Ishikawa (cell line): Measurements from ENCODE around the gene CHRD.

Experiments used
- CEBPB ChIP-seq: IDR thresholded peaks from 2 replicates; pipeline ENCODE4 v1.6.1; 2012
- CREB1 ChIP-seq: IDR thresholded peaks from 2 replicates; pipeline ENCODE4 v1.6.1; 2012; ENCODE audit warnings: low read depth
- EGR1 ChIP-seq: IDR thresholded peaks from 2 replicates; pipeline ENCODE4 v1.6.1; 2012
- EP300 ChIP-seq: IDR thresholded peaks from 2 replicates; pipeline ENCODE4 v1.6.1; 2012; ENCODE audit warnings: borderline replicate concordance
- FOXM1 ChIP-seq: IDR thresholded peaks from 2 replicates; pipeline ENCODE4 v1.6.1; 2012; ENCODE audit warnings: low read depth, borderline replicate concordance
- NFIC ChIP-seq: IDR thresholded peaks from 2 replicates; pipeline ENCODE4 v1.6.1; 2012
- RAD21 ChIP-seq: IDR thresholded peaks from 2 replicates; pipeline ENCODE4 v1.6.1; 2012; ENCODE audit warnings: low read depth
- TAF1 ChIP-seq: IDR thresholded peaks from 2 replicates; pipeline ENCODE4 v1.6.1; 2012; ENCODE audit warnings: low read depth, mild to moderate bottlenecking
- TCF12 ChIP-seq: IDR thresholded peaks from 2 replicates; pipeline ENCODE4 v1.6.1; 2012; ENCODE audit warnings: low read depth
- TEAD4 ChIP-seq: IDR thresholded peaks from 2 replicates; pipeline ENCODE4 v1.6.1; 2012
- YY1 ChIP-seq: IDR thresholded peaks from 2 replicates; pipeline ENCODE4 v1.6.1; 2012; ENCODE audit warnings: low read depth
- ZBTB7A ChIP-seq: IDR thresholded peaks from 2 replicates; pipeline ENCODE4 v1.6.1; 2012; ENCODE audit warnings: low read depth
- TF ChIP-seq, protein P1 (sequence below): IDR thresholded peaks from 2 replicates; pipeline ENCODE4 v1.6.1; 2012
- TF ChIP-seq, protein P2 (sequence below): IDR thresholded peaks from 2 replicates; pipeline ENCODE4 v1.6.1; 2012
- TF ChIP-seq, protein P3 (sequence below): IDR thresholded peaks from 2 replicates; pipeline ENCODE4 v1.6.1; 2012; ENCODE audit warnings: low read depth, mild to moderate bottlenecking

CHRD gene

DNA sequence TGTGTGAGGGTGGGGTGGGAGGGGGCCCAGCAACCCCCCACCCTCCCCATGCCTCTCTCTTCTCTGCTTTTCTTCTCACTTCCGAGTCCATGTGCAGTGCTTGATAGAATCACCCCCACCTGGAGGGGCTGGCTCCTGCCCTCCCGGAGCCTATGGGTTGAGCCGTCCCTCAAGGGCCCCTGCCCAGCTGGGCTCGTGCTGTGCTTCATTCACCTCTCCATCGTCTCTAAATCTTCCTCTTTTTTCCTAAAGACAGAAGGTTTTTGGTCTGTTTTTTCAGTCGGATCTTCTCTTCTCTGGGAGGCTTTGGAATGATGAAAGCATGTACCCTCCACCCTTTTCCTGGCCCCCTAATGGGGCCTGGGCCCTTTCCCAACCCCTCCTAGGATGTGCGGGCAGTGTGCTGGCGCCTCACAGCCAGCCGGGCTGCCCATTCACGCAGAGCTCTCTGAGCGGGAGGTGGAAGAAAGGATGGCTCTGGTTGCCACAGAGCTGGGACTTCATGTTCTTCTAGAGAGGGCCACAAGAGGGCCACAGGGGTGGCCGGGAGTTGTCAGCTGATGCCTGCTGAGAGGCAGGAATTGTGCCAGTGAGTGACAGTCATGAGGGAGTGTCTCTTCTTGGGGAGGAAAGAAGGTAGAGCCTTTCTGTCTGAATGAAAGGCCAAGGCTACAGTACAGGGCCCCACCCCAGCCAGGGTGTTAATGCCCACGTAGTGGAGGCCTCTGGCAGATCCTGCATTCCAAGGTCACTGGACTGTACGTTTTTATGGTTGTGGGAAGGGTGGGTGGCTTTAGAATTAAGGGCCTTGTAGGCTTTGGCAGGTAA lies 34.3 kb upstream of the CHRD start:
- TF ChIP-seq CEBPB (0 out of 2 replicates have a peak, but pooled peaks have one; percentile 29), TCF12 (peak; percentile 54; the same call in 1 of the 2 replicates), CREB1 (no peak; the same call in 1 of the 2 replicates), TAF1 (no peak), YY1 (no peak), ZBTB7A (peak; percentile 42; the same call in 1 of the 2 replicates), RAD21 (peak; percentile 54), EGR1 (no peak), NFIC (peak; percentile 77), TEAD4 (peak; percentile 91), EP300 (peak; percentile 22; the same call in 1 of the 2 replicates), FOXM1 (peak; percentile 47)
- TF ChIP-seq, protein P1, sequence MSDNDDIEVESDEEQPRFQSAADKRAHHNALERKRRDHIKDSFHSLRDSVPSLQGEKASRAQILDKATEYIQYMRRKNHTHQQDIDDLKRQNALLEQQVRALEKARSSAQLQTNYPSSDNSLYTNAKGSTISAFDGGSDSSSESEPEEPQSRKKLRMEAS = peak; percentile 70
- TF ChIP-seq, protein P2, sequence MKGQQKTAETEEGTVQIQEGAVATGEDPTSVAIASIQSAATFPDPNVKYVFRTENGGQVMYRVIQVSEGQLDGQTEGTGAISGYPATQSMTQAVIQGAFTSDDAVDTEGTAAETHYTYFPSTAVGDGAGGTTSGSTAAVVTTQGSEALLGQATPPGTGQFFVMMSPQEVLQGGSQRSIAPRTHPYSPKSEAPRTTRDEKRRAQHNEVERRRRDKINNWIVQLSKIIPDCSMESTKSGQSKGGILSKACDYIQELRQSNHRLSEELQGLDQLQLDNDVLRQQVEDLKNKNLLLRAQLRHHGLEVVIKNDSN = peak; percentile 87
- TF ChIP-seq, protein P3, sequence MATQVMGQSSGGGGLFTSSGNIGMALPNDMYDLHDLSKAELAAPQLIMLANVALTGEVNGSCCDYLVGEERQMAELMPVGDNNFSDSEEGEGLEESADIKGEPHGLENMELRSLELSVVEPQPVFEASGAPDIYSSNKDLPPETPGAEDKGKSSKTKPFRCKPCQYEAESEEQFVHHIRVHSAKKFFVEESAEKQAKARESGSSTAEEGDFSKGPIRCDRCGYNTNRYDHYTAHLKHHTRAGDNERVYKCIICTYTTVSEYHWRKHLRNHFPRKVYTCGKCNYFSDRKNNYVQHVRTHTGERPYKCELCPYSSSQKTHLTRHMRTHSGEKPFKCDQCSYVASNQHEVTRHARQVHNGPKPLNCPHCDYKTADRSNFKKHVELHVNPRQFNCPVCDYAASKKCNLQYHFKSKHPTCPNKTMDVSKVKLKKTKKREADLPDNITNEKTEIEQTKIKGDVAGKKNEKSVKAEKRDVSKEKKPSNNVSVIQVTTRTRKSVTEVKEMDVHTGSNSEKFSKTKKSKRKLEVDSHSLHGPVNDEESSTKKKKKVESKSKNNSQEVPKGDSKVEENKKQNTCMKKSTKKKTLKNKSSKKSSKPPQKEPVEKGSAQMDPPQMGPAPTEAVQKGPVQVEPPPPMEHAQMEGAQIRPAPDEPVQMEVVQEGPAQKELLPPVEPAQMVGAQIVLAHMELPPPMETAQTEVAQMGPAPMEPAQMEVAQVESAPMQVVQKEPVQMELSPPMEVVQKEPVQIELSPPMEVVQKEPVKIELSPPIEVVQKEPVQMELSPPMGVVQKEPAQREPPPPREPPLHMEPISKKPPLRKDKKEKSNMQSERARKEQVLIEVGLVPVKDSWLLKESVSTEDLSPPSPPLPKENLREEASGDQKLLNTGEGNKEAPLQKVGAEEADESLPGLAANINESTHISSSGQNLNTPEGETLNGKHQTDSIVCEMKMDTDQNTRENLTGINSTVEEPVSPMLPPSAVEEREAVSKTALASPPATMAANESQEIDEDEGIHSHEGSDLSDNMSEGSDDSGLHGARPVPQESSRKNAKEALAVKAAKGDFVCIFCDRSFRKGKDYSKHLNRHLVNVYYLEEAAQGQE = peak; percentile 18; the same call in 1 of the 2 replicates

DNA sequence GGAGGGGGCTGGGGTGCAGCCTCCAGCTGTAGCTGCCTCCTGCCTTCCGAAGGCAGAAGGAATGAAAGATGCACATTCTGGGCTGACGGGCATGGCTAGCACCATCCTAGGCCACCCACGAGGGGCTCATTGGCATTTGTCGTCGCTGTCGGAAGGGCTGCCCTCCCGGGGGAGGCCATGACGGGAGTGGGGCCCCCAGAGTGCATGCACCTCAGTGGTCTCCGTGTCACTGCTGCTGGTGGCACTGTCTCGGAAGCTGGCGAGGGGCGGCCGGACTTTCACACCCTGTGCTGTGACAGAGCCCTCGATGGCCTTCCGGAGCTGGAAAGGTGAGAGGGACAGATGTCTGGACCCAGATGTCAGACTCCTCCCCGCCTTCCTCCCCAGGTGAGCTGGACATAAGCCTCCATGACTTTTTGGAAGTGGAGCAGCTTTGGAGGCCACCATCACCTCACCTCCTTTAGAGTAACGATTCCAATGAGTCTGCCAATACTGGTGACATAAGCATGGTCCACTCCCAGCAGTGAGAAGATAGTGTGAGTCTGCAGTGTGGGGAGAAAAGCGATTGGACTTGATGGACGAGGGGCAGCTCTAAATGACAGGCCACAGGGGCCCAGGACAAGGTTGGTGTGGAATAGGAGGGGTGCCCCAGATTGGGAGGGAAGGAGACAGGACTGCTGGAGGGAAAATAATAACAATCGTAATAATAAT lies 33.2 kb upstream of the CHRD start:
- TF ChIP-seq TAF1 (no peak), CREB1 (no peak), YY1 (no peak), FOXM1 (no peak), EP300 (no peak)
- TF ChIP-seq, protein P2 = no peak
- TF ChIP-seq, protein P3 = no peak

DNA sequence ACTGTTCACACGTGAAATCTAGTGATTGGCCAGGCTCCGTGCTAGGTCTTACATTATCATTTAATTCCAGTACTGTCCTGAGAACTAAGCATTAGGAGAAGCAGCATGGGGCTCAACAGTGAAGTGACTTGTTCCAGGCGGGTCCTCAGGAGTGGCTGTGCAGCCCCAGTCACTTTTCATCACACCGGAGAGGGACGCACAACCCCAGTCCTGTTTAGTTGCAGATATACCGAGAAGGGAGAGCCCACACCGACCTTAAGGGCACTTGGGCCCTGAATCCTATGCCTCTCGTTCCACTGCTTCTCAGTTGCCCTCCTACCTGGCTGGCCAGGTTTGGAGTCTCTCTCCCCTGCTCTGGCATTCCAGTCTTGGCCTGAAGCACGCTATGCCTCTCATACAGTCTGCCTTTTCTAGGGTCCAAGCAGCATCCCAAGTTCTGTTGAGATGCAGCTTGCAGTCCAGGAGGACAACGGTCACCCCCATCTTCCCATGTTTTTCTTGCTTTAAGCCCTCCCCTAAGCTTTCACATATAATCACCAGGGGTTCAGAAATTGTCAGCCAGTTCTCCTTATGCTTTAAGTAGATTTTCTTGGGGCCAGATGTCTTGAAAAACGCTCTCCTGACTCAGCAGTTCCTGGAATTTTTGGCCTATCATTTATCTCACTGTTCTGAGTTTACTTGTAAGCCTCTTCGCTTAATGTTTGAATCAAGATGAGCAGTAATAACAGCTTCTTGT lies 32.4 kb upstream of the CHRD start:
- TF ChIP-seq YY1 (no peak), EGR1 (no peak), EP300 (no peak), TCF12 (no peak), RAD21 (no peak), CEBPB (no peak), FOXM1 (no peak), ZBTB7A (no peak), TEAD4 (no peak), NFIC (no peak), TAF1 (no peak), CREB1 (no peak)
- TF ChIP-seq, protein P2 = no peak
- TF ChIP-seq, protein P1 = no peak
- TF ChIP-seq, protein P3 = no peak
